Measurements from ENCODE around the gene CARD6. TPM values are rescaled to one million over a fixed set of nuclear protein-coding genes. Genes with fewer than 3 reads are reported as not detected.

CARD6 gene
- total RNA-seq, 1 donor from 2014 or later = 8.2 TPM

DNA sequence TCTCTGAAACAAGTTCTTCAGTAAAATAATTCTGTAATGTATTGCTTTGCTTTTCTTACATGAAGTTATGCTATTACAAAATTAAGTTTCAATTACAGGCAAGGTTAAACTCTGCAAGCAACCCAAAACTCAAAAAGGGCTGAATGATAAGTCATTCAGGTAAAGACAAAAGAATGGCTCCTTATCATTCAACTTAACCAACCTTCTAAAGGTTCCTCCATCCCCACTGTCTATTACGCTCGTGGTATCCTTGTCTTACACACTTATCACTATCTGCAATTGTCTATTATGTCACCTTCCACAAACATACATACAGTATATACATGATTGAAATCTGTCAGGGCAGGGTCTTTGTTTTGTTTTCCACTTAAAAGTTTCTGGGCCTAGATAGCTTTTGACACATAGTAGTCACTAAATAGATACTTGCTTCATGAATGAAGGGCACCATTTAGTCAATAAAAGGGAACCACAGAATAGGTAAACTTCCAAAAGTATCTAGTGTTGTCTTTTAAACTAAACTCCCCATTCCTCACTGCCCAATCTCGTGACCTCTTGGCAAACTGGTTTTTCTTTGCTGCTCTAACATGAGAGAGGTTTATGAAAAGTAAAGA is 13.0 kb upstream of the CARD6 start:
- H3K4me1 ChIP-seq = no peaks in the 10 kb centered on the region
- no peaks in the 10 kb centered on the region for H3K27me3 ChIP-seq
- H3K4me3 ChIP-seq = no peak overlapping the region
- intact Hi-C loops (cut with DNase I) = no loop called here
- peaks cover 63% of the 10 kb centered on the region in 2 donors for H3K36me3 ChIP-seq
- DNase-seq (ENCODE audit: low spot score in 2 of 2) = no peak
- TF ChIP-seq, protein P1, sequence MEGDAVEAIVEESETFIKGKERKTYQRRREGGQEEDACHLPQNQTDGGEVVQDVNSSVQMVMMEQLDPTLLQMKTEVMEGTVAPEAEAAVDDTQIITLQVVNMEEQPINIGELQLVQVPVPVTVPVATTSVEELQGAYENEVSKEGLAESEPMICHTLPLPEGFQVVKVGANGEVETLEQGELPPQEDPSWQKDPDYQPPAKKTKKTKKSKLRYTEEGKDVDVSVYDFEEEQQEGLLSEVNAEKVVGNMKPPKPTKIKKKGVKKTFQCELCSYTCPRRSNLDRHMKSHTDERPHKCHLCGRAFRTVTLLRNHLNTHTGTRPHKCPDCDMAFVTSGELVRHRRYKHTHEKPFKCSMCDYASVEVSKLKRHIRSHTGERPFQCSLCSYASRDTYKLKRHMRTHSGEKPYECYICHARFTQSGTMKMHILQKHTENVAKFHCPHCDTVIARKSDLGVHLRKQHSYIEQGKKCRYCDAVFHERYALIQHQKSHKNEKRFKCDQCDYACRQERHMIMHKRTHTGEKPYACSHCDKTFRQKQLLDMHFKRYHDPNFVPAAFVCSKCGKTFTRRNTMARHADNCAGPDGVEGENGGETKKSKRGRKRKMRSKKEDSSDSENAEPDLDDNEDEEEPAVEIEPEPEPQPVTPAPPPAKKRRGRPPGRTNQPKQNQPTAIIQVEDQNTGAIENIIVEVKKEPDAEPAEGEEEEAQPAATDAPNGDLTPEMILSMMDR (IDR thresholded peaks at IDR 0.05) = no peak
- no peaks in the 10 kb centered on the region for H3K9me3 ChIP-seq
- no peak overlapping the region for H3K27ac ChIP-seq

GRCh38 chr5:40828690-40829661 is 12.2 kb upstream of the CARD6 start:
- intact Hi-C loops (cut with DNase I) = no loop called here
- TF ChIP-seq, protein P1 (IDR thresholded peaks at IDR 0.05) = no peak
- no peak overlapping the region for H3K27ac ChIP-seq
- H3K9me3 ChIP-seq = no peaks in the 10 kb centered on the region
- peaks cover 4 to 5% of the 10 kb centered on the region in 2 donors for H3K4me1 ChIP-seq
- H3K36me3 ChIP-seq = peaks cover 71% of the 10 kb centered on the region in 2 donors
- no peak for DNase-seq (ENCODE audit: low spot score in 2 of 2)
- no peaks in the 10 kb centered on the region for H3K27me3 ChIP-seq
- H3K4me3 ChIP-seq = no peak overlapping the region

DNA sequence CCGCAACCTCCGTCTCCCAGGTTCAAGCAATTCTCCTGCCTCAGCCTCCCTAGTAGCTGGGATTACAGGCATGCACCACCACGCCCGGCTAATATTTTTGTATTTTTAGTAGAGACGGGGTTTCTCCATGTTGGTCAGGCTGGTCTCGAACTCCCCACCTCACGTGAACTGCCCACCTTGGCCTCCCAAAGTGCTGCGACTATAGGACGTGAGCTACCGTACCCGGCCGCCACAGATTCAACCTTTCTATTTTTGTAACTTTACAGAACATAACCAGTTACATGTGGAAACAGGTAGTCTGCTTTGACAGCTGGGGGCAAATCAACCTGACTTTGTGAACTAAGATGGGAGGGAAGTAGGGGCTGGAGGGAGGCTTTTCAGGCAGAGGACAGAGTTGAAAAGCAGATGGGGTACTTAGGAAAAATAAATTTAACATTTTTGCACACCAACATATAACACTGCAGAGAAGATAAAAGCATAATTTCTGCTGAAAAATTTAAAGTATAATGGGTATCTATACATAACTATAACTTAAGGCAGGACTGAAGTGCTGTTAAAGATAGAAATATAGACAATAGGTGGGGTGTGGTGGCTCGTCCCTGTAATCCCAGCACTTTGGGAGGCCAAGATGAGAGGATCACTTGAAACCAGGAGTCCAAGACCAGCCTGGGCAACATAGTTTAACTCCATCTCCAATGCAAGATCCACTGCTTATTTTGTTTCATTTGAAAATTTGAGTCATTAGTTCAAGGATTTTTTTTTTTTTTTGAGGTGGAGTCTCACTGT is 11.2 kb upstream of the CARD6 start:
- DNase-seq (ENCODE audit: low spot score in 2 of 2) = no peak
- Histone ChIP-seq H3K9me3 (no peaks in the 10 kb centered on the region), H3K4me3 (no peak overlapping the region), H3K27ac (no peak overlapping the region), H3K27me3 (no peaks in the 10 kb centered on the region), H3K4me1 (peaks cover 4 to 9% of the 10 kb centered on the region in 2 donors), H3K36me3 (peaks cover 71 to 72% of the 10 kb centered on the region in 2 donors)
- TF ChIP-seq, protein P1 (IDR thresholded peaks at IDR 0.05) = no peak
- intact Hi-C loops (cut with DNase I) = loop anchor here (10.0 kb wide), 1 partner anchor 1075 kb away; the partner anchor contains the start of gene RIMOC1

- H3K4me1 ChIP-seq = peaks cover 4 to 15% of the 10 kb centered on the region in 2 donors
- no peak overlapping the region for H3K27ac ChIP-seq
- no peak for DNase-seq (ENCODE audit: low spot score in 2 of 2)
- H3K9me3 ChIP-seq = no peaks in the 10 kb centered on the region
- intact Hi-C loops (cut with DNase I) = loop anchor here (10.0 kb wide), 1 partner anchor 1073 kb away; the partner anchor contains the start of gene RIMOC1
- TF ChIP-seq, protein P1 (IDR thresholded peaks at IDR 0.05) = no peak
- no peak overlapping the region for H3K4me3 ChIP-seq
- H3K36me3 ChIP-seq = peaks cover 66 to 67% of the 10 kb centered on the region in 2 donors
- H3K27me3 ChIP-seq = no peaks in the 10 kb centered on the region
These were observed 9.6 kb upstream of the CARD6 start for GRCh38 chr5:40831346-40832210.
